Esophagus squamous epithelium (tissue), 5 donors: ENCODE data around the gene ENOX1. TPM values are rescaled to one million over a fixed set of nuclear protein-coding genes. Genes with fewer than 3 reads are reported as not detected.

Experiments used
- DNase-seq: peaks from one replicate; lab custom pipeline; 2025; lab: John Stamatoyannopoulos, UW
- H3K27ac ChIP-seq, 4 donors: fragments of 200-600 bp; sonication (generic); one replicate each; pipeline ENCODE4 v1.5.1; 2016 to 2019; ENCODE audit warnings: mild to moderate bottlenecking in 1 of 4
- H3K27me3 ChIP-seq, 4 donors: fragments of 200-600 bp; sonication (generic); 1 replicate in 3 of 4; 2 replicates in 1 of 4; pipeline versions ENCODE4 v1.5.1 to v1.6.0; 2017 to 2021; ENCODE audit warnings: antibody characterized with exemption in 1 of 4
- H3K36me3 ChIP-seq, 3 donors: fragments of 200-600 bp; sonication (generic); one replicate each; pipeline ENCODE4 v1.5.1; 2016 to 2019
- H3K4me1 ChIP-seq, 3 donors: fragments of 200-600 bp; sonication (generic); one replicate each; pipeline ENCODE4 v1.5.1; 2017 to 2019
- H3K4me3 ChIP-seq, 4 donors: fragments of 200-600 bp; sonication (generic); 1 replicate in 3 of 4; 2 replicates in 1 of 4; pipeline ENCODE4 v1.5.1; 2016 to 2019; ENCODE audit warnings: mild to moderate bottlenecking in 2 of 4, moderate library complexity in 1 of 4
- H3K9me3 ChIP-seq, 3 donors: fragments of 200-600 bp; sonication (generic); one replicate each; pipeline ENCODE4 v1.5.1; 2016 to 2019
- POLR2A ChIP-seq, 4 donors: fragments of 450-650 bp; IDR thresholded peaks; one replicate each; pipeline ENCODE4 v1.6.1; 2017; ENCODE audit warnings: antibody characterized with exemption in 4 of 4, mild to moderate bottlenecking in 4 of 4, moderate library complexity in 3 of 4
- WGBS, 2 donors: methylation state at CpG; one replicate each; pipeline ENCODE4 v1.1.5; 2018; 5-methylcytosine and 5-hydroxymethylcytosine counted together
- intact Hi-C: fragments of 100-400 bp; cut with DNase I; formaldehyde crosslinking; loops from one replicate; pipeline ENCODE4 v1.15.0; 2022
- total RNA-seq, 4 donors: library from RNA; depleted of rRNA; stranded (reverse); fragments of >200 nt; gene quantifications; one replicate each; pipeline ENCODE4 v1.1.0, GENCODE V29; 2016
- TF ChIP-seq, protein P1 (sequence below), 6 experiments: fragments of 450-650 bp in 4 of 6; fragments of 200-600 bp in 2 of 6; sonication (generic) in 2 of 6; IDR thresholded peaks; one replicate each; pipeline ENCODE4 v1.5.1; 2016 to 2019; ENCODE audit warnings: antibody characterized with exemption in 6 of 6, mild to moderate bottlenecking in 4 of 6, moderate library complexity in 4 of 6
- donor health status: DM: yes; HTN: yes; CAD: no.

The ENOX1 gene
- total RNA-seq, 4 donors from 2014 or later = 0.48 to 0.76 TPM; not detected in 2

DNA sequence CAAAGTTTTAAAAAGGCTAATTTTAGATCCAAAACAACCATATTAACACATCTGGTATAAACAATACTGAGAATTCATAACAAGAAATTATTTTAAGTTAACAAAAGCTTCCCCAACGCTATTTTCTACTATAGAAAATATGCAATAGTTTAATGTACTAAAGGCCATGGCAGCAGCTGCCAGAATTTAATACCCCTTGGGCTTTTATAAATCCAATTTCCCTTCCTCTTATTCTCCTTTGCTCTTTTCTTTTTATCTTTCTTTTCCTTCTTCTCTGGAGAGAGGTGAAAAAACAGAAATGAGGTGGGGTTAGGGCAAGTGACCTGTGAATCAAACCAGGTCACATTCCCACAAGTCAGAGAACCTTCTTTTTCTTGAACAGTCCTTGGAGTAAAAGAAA lies 58.9 kb downstream of the ENOX1 start:
- intact Hi-C loops = no loop called here
- WGBS, 2 donors = 22 to 27% methylated on average over 1 of the region's 1 CpG
- Histone ChIP-seq H3K36me3 (no peaks in the 10 kb centered on the region), H3K4me3 (no peak overlapping the region), H3K4me1 (no peaks in the 10 kb centered on the region), H3K9me3 (no peaks in the 10 kb centered on the region), H3K27me3 (no peaks in the 10 kb centered on the region), H3K27ac (no peak overlapping the region)
- TF ChIP-seq, protein P1, sequence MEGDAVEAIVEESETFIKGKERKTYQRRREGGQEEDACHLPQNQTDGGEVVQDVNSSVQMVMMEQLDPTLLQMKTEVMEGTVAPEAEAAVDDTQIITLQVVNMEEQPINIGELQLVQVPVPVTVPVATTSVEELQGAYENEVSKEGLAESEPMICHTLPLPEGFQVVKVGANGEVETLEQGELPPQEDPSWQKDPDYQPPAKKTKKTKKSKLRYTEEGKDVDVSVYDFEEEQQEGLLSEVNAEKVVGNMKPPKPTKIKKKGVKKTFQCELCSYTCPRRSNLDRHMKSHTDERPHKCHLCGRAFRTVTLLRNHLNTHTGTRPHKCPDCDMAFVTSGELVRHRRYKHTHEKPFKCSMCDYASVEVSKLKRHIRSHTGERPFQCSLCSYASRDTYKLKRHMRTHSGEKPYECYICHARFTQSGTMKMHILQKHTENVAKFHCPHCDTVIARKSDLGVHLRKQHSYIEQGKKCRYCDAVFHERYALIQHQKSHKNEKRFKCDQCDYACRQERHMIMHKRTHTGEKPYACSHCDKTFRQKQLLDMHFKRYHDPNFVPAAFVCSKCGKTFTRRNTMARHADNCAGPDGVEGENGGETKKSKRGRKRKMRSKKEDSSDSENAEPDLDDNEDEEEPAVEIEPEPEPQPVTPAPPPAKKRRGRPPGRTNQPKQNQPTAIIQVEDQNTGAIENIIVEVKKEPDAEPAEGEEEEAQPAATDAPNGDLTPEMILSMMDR (IDR thresholded peaks at IDR 0.05) = no peak
- TF ChIP-seq POLR2A (IDR thresholded peaks at IDR 0.05) = no peak
- no peak for DNase-seq

DNA sequence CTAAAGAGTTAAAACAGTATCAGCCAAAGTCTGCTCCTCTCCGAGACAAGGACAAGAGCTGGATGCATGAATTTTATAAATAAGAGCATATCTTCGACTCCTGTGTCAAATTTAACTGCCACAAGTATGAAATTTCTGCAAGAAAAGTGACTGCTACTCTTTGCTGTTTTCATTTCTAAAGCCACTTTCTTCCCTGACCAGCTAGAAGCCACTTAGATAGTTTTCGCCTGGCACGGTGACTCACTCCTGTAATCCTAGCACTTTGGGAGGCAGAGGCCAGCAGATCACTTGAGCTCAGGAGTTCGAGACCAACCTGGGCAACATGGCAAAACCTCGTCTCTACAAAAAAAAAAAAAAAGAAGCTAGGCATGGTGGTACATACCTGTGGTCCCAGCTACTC lies 61.3 kb downstream of the ENOX1 start:
- no peak for TF ChIP-seq POLR2A (IDR thresholded peaks at IDR 0.05)
- TF ChIP-seq, protein P1 (IDR thresholded peaks at IDR 0.05) = no peak
- H3K4me3 ChIP-seq = no peak overlapping the region
- H3K9me3 ChIP-seq = no peaks in the 10 kb centered on the region
- WGBS, 2 donors = 75 to 84% methylated on average over 6 of the region's 6 CpGs
- no peaks in the 10 kb centered on the region for H3K4me1 ChIP-seq
- intact Hi-C loops = no loop called here
- H3K27me3 ChIP-seq = no peaks in the 10 kb centered on the region
- H3K27ac ChIP-seq = no peak overlapping the region
- no peak for DNase-seq
- no peaks in the 10 kb centered on the region for H3K36me3 ChIP-seq

DNA sequence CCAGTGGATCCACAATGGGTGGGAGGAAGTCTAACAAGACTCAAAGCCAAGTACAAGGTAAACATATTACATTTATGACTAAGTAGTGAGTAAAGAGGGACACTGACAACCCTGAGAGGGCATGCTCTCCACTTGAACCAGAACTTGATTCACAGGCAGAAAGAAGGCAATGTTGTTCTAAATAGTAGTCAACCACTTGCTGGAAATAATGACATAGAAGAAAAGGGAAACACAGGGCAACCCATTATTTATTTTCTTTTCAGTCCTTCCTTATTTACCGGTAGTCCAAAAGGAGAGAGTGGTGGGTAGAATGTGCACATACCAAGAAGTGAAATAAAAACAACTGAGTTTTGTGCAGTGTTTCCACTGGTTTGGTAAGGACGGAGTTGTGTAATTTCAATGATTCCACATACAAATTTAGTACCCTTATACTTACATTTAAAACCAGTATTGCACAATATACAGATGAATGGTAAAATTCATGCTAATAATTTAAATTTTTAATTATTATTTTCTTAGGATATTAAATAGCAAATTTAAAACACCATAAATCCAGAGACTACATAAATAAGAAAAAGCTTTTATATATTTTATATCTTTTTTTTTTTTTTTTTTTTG lies 65.9 kb downstream of the ENOX1 start:
- H3K9me3 ChIP-seq = no peaks in the 10 kb centered on the region
- intact Hi-C loops = no loop called here
- WGBS, 2 donors = 34 to 35% methylated on average over 2 of the region's 2 CpGs
- H3K27ac ChIP-seq = no peak overlapping the region
- no peak overlapping the region for H3K4me3 ChIP-seq
- H3K4me1 ChIP-seq = no peaks in the 10 kb centered on the region
- DNase-seq = no peak
- TF ChIP-seq POLR2A (IDR thresholded peaks at IDR 0.05) = no peak
- TF ChIP-seq, protein P1 (IDR thresholded peaks at IDR 0.05) = no peak
- H3K27me3 ChIP-seq = no peaks in the 10 kb centered on the region
- no peaks in the 10 kb centered on the region for H3K36me3 ChIP-seq

DNA sequence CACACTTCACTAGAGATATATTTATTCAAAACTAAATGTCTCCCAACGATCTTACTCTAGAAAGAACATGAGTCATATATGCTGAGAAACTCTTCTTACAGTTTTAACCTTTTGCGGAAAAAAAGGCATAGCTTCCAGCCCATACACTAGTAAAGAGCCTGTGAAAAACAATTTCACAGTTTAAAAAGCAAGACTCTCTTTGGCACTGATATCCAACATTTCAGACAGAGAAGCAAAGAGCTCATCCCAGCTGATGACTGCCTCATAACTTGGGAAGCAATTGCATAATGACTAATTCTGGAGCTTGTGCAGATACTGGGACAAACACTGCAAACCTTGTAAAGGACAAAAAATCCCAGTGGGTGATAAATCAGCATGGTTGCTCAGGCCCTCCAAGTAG lies 88.0 kb downstream of the ENOX1 start:
- H3K27ac ChIP-seq = no peak overlapping the region
- H3K36me3 ChIP-seq = no peaks in the 10 kb centered on the region
- intact Hi-C loops = no loop called here
- no peak overlapping the region for H3K4me3 ChIP-seq
- 27 to 33% methylated on average over 2 of the region's 2 CpGs for WGBS, 2 donors
- DNase-seq = no peak
- H3K9me3 ChIP-seq = no peaks in the 10 kb centered on the region
- H3K27me3 ChIP-seq = no peaks in the 10 kb centered on the region
- peaks cover 0 to 9% (median 0%) of the 10 kb centered on the region in 3 donors for H3K4me1 ChIP-seq
- TF ChIP-seq, protein P1 (IDR thresholded peaks at IDR 0.05) = no peak
- TF ChIP-seq POLR2A (IDR thresholded peaks at IDR 0.05) = no peak

DNA sequence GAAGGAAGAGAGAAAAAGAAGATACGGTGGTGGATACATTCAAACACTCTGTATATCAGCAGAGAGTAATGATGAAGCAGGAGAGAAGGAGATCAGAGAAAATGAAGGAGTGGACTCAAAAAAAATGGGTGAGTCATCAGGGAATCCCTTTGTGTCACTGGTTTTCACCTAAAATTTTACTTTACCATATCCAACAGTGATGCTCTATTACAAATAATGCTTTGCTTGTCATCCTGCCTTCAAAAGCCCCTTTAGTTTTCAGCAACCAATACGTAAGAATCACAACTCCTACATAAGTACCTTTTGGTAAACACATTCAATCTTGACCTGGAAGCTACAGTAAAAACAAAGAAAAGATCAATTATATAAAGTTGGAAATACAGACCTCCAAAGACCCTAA lies 88.8 kb downstream of the ENOX1 start:
- H3K27me3 ChIP-seq = no peaks in the 10 kb centered on the region
- H3K27ac ChIP-seq = no peak overlapping the region
- no peak for DNase-seq
- WGBS, 2 donors = 58 to 66% methylated on average over 2 of the region's 2 CpGs
- H3K4me1 ChIP-seq = peaks cover 0 to 9% (median 0%) of the 10 kb centered on the region in 3 donors
- H3K9me3 ChIP-seq = no peaks in the 10 kb centered on the region
- TF ChIP-seq, protein P1 (IDR thresholded peaks at IDR 0.05) = no peak
- no peak for TF ChIP-seq POLR2A (IDR thresholded peaks at IDR 0.05)
- intact Hi-C loops = no loop called here
- no peaks in the 10 kb centered on the region for H3K36me3 ChIP-seq
- no peak overlapping the region for H3K4me3 ChIP-seq
